HT-29 (cell line): ENCODE measurements around the gene CDC42EP3. TPM values are rescaled to one million over a fixed set of nuclear protein-coding genes. Genes with fewer than 3 reads are reported as not detected.

Experiments used
- DNase-seq: peaks from one replicate; pipeline ENCODE4 v3.0.0-alpha.2; 2015; ENCODE audit warnings: low spot score
- total RNA-seq: library from RNA; depleted of rRNA; stranded (reverse); fragments of >200 nt; shearing (Covaris generic); gene quantifications from 2 replicates; pipeline ENCODE4 v1.2.3, GENCODE V29; 2014

The CDC42EP3 gene
- total RNA-seq, 1 experiment from 2014 or later = 13.6 TPM

- no peak for DNase-seq
These were observed 34.1 kb downstream of the CDC42EP3 start for GRCh38 chr2:37637190-37637860.

- no peak for DNase-seq
These were observed 34.9 kb downstream of the CDC42EP3 start for GRCh38 chr2:37636381-37637066.

GRCh38 chr2:37635504-37636380 is 35.7 kb downstream of the CDC42EP3 start:
- DNase-seq = no peak

GRCh38 chr2:37634914-37635503 is 36.4 kb downstream of the CDC42EP3 start:
- no peak for DNase-seq

GRCh38 chr2:37633845-37634244 is 37.6 kb downstream of the CDC42EP3 start:
- no peak for DNase-seq

- no peak for DNase-seq
These were observed 38.2 kb downstream of the CDC42EP3 start for GRCh38 chr2:37633234-37633633.

GRCh38 chr2:37632310-37632709 is 39.1 kb downstream of the CDC42EP3 start:
- DNase-seq = no peak

- DNase-seq = no peak
These were observed 39.7 kb downstream of the CDC42EP3 start for GRCh38 chr2:37631698-37632097.

- DNase-seq = no peak
These were observed 40.1 kb downstream of the CDC42EP3 start for GRCh38 chr2:37631292-37631691.

- DNase-seq = no peak
These were observed 40.7 kb downstream of the CDC42EP3 start for GRCh38 chr2:37630776-37631175.

- no peak for DNase-seq
These were observed 41.1 kb downstream of the CDC42EP3 start for GRCh38 chr2:37630301-37630700.

GRCh38 chr2:37629529-37629928 is 41.9 kb downstream of the CDC42EP3 start:
- DNase-seq = no peak

- no peak for DNase-seq
These were observed 43.7 kb downstream of the CDC42EP3 start for GRCh38 chr2:37627710-37628109.

GRCh38 chr2:37625796-37626571 is 45.5 kb downstream of the CDC42EP3 start:
- DNase-seq = no peak

GRCh38 chr2:37625156-37625555 is 46.3 kb downstream of the CDC42EP3 start:
- no peak for DNase-seq

- no peak for DNase-seq
These were observed 47.2 kb downstream of the CDC42EP3 start for GRCh38 chr2:37623971-37624900.

GRCh38 chr2:37623406-37623805 is 48.0 kb downstream of the CDC42EP3 start:
- no peak for DNase-seq

GRCh38 chr2:37622450-37623100 is 48.9 kb downstream of the CDC42EP3 start:
- DNase-seq = no peak

- DNase-seq = no peak
These were observed 50.2 kb downstream of the CDC42EP3 start for GRCh38 chr2:37621199-37621598.

- DNase-seq = no peak
These were observed 51.5 kb downstream of the CDC42EP3 start for GRCh38 chr2:37619959-37620300.
